T-helper 17 cell (primary cell): ENCODE measurements around the gene SMIM3. TPM values are rescaled to one million over a fixed set of nuclear protein-coding genes. Genes with fewer than 3 reads are reported as not detected.
"Not testable (repeated sequence)": the region's sequence is repeated elsewhere in the genome, so short reads cannot be mapped to it uniquely, and the experiment has no call there.

Experiments used
- ATAC-seq: fragments of 150-1000 bp; cut with Tn5 transposase; 2 replicates; pipeline ENCODE4 v1.10.0; 2021; ENCODE audit warnings: mild to moderate bottlenecking, moderate library complexity
- DNase-seq, 3 donors: peaks; one replicate each; pipeline versions ENCODE4 v3.0.0 to v3.0.0-alpha.2; 2020 to 2021
- H3K9me3 ChIP-seq: one replicate; pipeline ENCODE4 v1.7.0; 2013; ENCODE audit warnings: low read length, mild to moderate bottlenecking; ENCODE audit not compliant: control insufficient read depth, poor library complexity, severe bottlenecking
- H3K27ac Mint-ChIP-seq: one replicate; pipeline ENCODE4 v1.8.0; 2022; ENCODE audit warnings: mild to moderate bottlenecking, moderate library complexity, mixed read lengths
- H3K27me3 Mint-ChIP-seq: one replicate; pipeline ENCODE4 v1.8.0; 2022; ENCODE audit warnings: mixed read lengths
- H3K36me3 Mint-ChIP-seq: one replicate; pipeline ENCODE4 v1.8.0; 2022; ENCODE audit warnings: low read depth, mixed read lengths
- H3K4me1 Mint-ChIP-seq: one replicate; pipeline ENCODE4 v1.8.0; 2022; ENCODE audit warnings: mild to moderate bottlenecking, mixed read lengths
- H3K4me3 Mint-ChIP-seq: one replicate; pipeline ENCODE4 v1.8.0; 2022; ENCODE audit warnings: mild to moderate bottlenecking, moderate library complexity, mixed read lengths
- total RNA-seq, 4 donors: library from RNA in 2 of 4; stranded (reverse) in 2 of 4; gene quantifications; one replicate each; pipeline ENCODE4 v1.2.3 and lab custom pipeline; 2022 to 2026

Gene SMIM3
- total RNA-seq, 2 donors from 2014 or later = 3.9 to 24.0 TPM

- H3K36me3 Mint-ChIP-seq, H3K27me3 Mint-ChIP-seq, H3K9me3 ChIP-seq: not testable (repeated sequence)
- DNase-seq = peak in 1 of 3 donors; percentile 10
- Mint-ChIP-seq H3K4me1 (peaks cover 10% of the 10 kb centered on the region), H3K4me3 (peak within 1 kb of the TSS; percentile 79), H3K27ac (peak within 1 kb of the TSS; percentile 57)
- peak; percentile 5 for ATAC-seq
These were observed 67.7 kb downstream of the SMIM3 start, which contains the start of gene IRGM for GRCh38 chr5:150846308-150846653. Gene IRGM, plus strand, starts transcription at chr5:150846521. Its CDS starts 1,603 bp downstream, at chr5:150848124.

Other genes starting within 250 kb of the SMIM3 start
- gene SYNPO, start 138.1 kb upstream of the SMIM3 start, total RNA-seq = 1 to 10 TPM in 1 of 2 donors, not detected in 1; 1.5 TPM
- not detected for gene MYOZ3, start 117.5 kb upstream of the SMIM3 start, total RNA-seq
- gene RBM22, start 77.7 kb upstream of the SMIM3 start, total RNA-seq = 100 to 1,000 TPM in 1 of 2 donors, 10 to 100 TPM in 1; 96.0 to 105 TPM
- 10 to 100 TPM; 73.5 to 88.0 TPM for gene DCTN4, start 19.7 kb upstream of the SMIM3 start, total RNA-seq
- gene IRGM, start 67.8 kb downstream of the SMIM3 start, total RNA-seq = 1 to 10 TPM; 2.0 to 2.7 TPM
- gene ZNF300, start 126.2 kb downstream of the SMIM3 start, total RNA-seq = 1 to 10 TPM; 1.2 to 2.2 TPM
- under 1 TPM in 1 of 2 donors, not detected in 1; 0.22 TPM for gene GPX3, start 241.8 kb downstream of the SMIM3 start, total RNA-seq